Stimulated activated CD8-positive, alpha-beta memory T cell treated with anti-CD3 and anti-CD28 coated beads, Interleukin-12 subunit alpha, Interleukin-12 subunit beta, amount 100 ng/mL, for 1 hour (primary cell): Measurements from ENCODE around the gene USP27X.

Source experiments
- DNase-seq: peaks from one replicate; pipeline ENCODE4 v3.0.0-alpha.2; 2020; ENCODE audit warnings: low read depth

USP27X gene

GRCh38 chrX:49884290-49884862 is 5.1 kb downstream of the USP27X start:
- DNase-seq = peak; percentile 33

- DNase-seq = no peak
Measured at GRCh38 chrX:49892542-49892941, 13.3 kb downstream of the USP27X start.

DNA sequence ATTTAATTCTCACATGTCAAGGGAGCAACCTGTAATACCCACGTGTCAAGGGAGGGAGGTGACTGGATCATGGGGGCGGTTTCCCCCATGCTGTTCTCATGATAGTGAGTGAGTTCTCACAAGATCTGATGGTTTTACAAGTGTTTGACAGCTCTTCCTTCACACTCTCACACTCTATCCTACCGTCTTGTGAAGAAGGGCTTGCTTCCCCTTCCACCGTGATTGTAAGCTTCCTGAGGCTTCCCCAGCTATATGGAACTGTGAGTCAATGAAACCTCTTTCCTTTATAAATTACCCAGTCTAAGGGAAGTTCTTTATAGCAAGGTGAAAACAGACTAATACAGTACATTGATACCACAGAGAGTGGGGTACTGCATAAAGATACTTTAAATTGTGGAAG is 17.7 kb downstream of the USP27X start:
- no peak for DNase-seq

DNA sequence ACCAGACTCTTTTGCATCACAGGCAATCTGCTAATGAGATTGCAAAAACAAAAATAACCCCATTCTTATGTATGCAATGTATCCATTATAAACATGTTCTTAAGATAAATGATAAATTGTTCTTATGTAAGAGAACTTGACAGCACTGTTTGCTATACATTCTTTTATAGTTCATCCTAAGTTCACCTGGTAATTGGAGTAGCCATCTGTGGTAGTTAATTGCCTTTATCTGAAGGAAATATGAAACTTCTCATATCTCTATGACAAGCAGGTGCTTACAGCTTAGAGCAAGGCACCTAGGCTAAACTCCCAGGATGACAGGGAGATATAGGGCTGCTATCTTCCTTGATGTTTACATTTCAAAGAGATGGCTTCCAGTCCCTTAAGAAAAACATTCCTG is 21.8 kb downstream of the USP27X start:
- DNase-seq = no peak

GRCh38 chrX:49910344-49910743 is 31.1 kb downstream of the USP27X start:
- no peak for DNase-seq

DNA sequence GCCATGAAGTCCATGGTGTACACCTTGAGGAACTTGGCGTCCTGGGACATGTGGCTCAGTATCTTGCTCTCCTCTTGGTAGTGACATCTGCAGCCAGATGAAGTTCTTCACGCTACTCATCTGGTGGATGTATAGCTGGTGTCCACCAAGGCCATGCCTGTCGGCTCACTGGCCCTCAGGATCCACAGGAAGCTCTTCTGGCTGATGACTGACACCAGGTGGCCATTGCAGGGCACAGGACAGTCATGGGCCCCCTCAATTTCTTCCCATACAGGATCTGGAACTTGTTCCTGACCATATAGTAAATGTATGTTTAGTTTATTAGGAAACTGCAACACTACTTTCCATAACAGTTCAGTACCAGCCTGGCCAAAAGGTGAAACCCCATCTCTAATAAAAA is 32.8 kb downstream of the USP27X start:
- no peak for DNase-seq

- DNase-seq = no peak
Measured at GRCh38 chrX:49912861-49913260, 33.6 kb downstream of the USP27X start.

DNA sequence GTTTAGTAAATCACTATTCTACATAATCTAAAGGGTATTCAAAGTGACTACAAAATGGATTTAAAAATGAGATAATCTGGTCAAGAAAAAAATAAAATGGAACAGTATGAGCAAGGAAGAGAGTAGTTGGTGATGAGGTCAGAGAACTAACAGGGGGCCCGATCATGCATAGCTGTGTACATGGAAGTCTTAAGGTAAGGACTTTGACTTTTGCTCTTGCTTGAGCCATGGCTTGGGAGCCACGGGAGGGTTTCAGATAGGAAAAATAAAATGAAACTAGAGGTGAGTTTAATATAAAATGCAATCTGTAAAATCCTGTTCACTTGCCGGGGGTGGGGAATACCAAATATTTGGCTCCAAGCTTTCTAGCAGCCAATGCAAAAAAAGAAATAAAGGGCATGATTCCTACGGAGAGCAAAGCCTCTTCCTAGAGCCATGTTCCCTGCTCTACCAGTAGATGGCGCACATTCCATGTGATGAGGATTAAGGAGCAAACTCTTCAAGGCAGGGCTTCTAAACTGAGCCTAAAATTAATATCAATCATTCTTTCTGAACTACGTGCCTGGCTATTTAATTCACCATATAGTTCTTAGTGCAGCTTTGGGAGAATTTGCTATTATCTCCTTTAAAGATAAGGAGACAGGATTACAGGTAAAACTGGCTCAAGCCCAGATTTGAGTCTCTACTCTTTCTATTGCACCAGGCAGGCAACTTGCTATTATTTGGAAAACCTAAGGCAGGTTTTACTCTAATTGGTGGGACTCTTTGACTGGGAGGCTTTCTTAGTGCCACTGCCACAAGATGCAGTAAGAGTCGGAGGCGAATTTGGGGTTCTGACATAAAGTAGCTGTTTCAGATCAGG is 36.3 kb downstream of the USP27X start:
- peak; percentile 26 for DNase-seq

GRCh38 chrX:49919617-49920016 is 40.3 kb downstream of the USP27X start:
- DNase-seq = peak; percentile 5

DNA sequence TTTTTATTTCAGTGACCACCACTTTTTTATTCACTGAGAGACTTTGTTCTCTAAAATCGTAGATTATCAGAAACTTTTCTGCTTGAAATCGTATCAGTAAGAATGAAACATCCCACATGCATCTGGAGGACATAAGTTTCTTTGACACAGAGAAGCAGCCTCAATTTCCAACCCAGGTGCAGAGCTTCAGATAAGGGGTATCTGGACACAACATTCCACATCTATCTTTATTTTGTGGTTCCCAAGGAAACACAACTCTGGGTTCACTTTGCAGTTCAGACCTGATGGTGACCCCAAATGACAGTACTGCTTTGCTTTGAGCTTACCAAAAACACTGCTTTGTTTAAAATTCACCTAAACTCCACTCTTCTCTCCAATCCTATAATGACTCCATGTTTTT is 41.8 kb downstream of the USP27X start:
- DNase-seq = no peak

GRCh38 chrX:49922291-49923241 is 43.3 kb downstream of the USP27X start, which contains the start of gene CLCN5:
Gene CLCN5, plus strand, starts transcription at chrX:49922596. Its CDS starts 2,703 bp downstream, at chrX:49925299.
- DNase-seq = peak; percentile 84

DNA sequence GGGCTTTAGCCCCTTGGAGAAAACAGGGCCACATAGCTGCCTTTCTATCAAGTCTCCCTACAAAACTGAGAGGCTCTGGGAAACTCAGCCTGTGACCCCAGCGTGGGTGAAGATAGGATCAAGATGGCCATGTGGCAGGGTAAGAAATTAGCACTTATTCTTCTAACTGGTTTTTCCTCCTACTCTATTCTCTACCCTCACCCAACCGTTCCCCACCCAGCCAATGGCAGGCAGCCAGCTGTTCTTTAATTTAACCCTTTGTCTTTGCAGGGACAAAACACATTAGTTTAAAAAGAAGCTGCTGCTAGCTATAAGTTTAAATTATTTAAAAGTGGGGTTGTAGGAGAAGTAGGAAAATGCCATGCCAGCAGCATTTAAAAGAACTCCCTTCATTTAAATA is 45.9 kb downstream of the USP27X start:
- no peak for DNase-seq

GRCh38 chrX:49930039-49930438 is 50.8 kb downstream of the USP27X start:
- no peak for DNase-seq
